NT2/D1 (cell line): ENCODE results near the gene UGT1A4.

Source experiments
- DNase-seq: peaks from one replicate; pipeline ENCODE4 v3.0.0-alpha.2; 2011; ENCODE audit warnings: low read depth, low spot score
- H3K27me3 ChIP-seq: 2 replicates; pipeline ENCODE4 v1.6.0; 2011; ENCODE audit warnings: mild to moderate bottlenecking; ENCODE audit not compliant: insufficient read length, insufficient read depth
- H3K36me3 ChIP-seq: 2 replicates; pipeline ENCODE4 v1.6.1; 2011; ENCODE audit warnings: mild to moderate bottlenecking, low read length, mixed read lengths; ENCODE audit not compliant: insufficient read depth, insufficient read length
- H3K4me1 ChIP-seq: 2 replicates; pipeline ENCODE4 v1.5.1; 2011; ENCODE audit not compliant: insufficient read depth, insufficient read length
- H3K4me3 ChIP-seq: 2 replicates; pipeline ENCODE4 v1.5.1; 2011; ENCODE audit warnings: low read depth; ENCODE audit not compliant: insufficient read length
- H3K9ac ChIP-seq: 2 replicates; pipeline ENCODE4 v1.6.0; 2011; ENCODE audit warnings: low read depth; ENCODE audit not compliant: insufficient read length
- H3K9me3 ChIP-seq: 2 replicates; pipeline ENCODE4 v1.5.1; 2011; ENCODE audit warnings: mild to moderate bottlenecking, low read length; ENCODE audit not compliant: insufficient read depth
- SUZ12 ChIP-seq: IDR thresholded peaks from 2 replicates; pipeline ENCODE4 v1.6.1; 2011; ENCODE audit not compliant: insufficient read length, insufficient read depth; ENCODE audit errors: extremely low read depth
- YY1 ChIP-seq: IDR thresholded peaks from 2 replicates; pipeline ENCODE4 v1.6.1; 2011; ENCODE audit not compliant: insufficient read length, insufficient read depth
- ZNF274 ChIP-seq: IDR thresholded peaks from 2 replicates; pipeline ENCODE4 v1.6.1; 2011; ENCODE audit warnings: mild to moderate bottlenecking, low read depth, low read length

UGT1A4 gene

GRCh38 chr2:233758849-233759248, 40.3 kb downstream of the UGT1A4 start:
- Histone ChIP-seq H3K4me3 (no peak overlapping the region), H3K9me3 (peaks cover 3% of the 10 kb centered on the region; the same call in 1 of the 2 replicates), H3K27me3 (no peaks in the 10 kb centered on the region), H3K4me1 (no peaks in the 10 kb centered on the region), H3K9ac (no peak overlapping the region), H3K36me3 (no peaks in the 10 kb centered on the region)
- DNase-seq = no peak
- TF ChIP-seq ZNF274 (no peak), SUZ12 (no peak)

- TF ChIP-seq ZNF274 (no peak), YY1 (no peak), SUZ12 (no peak)
- Histone ChIP-seq H3K4me3 (no peak within 1 kb of the TSS), H3K4me1 (no peaks in the 10 kb centered on the region), H3K27me3 (no peaks in the 10 kb centered on the region), H3K9ac (no peak within 1 kb of the TSS), H3K9me3 (peaks cover 1% of the 10 kb centered on the region; the same call in 1 of the 2 replicates), H3K36me3 (no peaks in the 10 kb centered on the region)
- DNase-seq = no peak
These were observed 41.5 kb downstream of the UGT1A4 start, which contains the start of gene UGT1A1 for GRCh38 chr2:233760043-233760442. Gene UGT1A1 (plus strand): TSS chr2:233760270. CDS start chr2:233760288, 18 bp downstream.

DNA sequence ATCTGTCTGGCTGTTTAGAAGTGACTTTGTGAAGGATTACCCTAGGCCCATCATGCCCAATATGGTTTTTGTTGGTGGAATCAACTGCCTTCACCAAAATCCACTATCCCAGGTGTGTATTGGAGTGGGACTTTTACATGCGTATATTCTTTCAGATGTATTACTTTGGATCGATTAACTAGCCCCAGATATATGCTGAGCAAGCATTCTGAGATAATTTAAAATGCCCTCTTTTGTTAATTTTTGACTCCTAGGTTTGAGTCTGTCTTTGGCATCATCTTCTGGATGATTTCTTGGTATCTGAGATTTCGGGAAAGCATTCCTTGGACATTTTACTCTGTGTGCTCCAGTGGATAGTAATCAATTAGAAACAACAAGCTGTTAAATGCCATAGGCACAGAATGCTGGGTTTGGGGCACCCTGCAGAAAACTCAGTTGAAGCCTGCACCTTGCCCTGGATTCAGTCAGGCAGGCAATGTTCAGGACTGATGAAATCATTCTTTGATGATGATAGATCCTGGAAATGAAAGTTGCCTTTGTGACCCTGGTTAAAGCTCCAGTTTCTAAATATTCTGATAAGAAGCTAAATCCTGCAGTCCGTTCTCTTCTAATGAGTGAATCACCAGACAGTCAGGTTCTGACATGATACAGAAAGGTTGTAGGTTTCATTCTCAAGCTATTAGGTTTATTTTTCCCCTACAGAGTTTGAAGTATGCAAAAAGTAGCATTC, 42.7 kb downstream of the UGT1A4 start:
- no peak for DNase-seq
- no peak for TF ChIP-seq YY1
- no peak for TF ChIP-seq SUZ12
- TF ChIP-seq ZNF274 = no peak
- no peaks in the 10 kb centered on the region for H3K9me3 ChIP-seq
- no peaks in the 10 kb centered on the region for H3K4me1 ChIP-seq
- H3K9ac ChIP-seq = no peak overlapping the region
- H3K36me3 ChIP-seq = no peaks in the 10 kb centered on the region
- H3K27me3 ChIP-seq = no peaks in the 10 kb centered on the region
- no peak overlapping the region for H3K4me3 ChIP-seq

- Histone ChIP-seq H3K4me3 (no peak overlapping the region), H3K27me3 (no peaks in the 10 kb centered on the region), H3K4me1 (no peaks in the 10 kb centered on the region), H3K9ac (no peak overlapping the region), H3K36me3 (no peaks in the 10 kb centered on the region), H3K9me3 (no peaks in the 10 kb centered on the region)
- TF ChIP-seq YY1 (no peak), SUZ12 (no peak), ZNF274 (no peak)
- DNase-seq = no peak
These were observed 45.7 kb downstream of the UGT1A4 start for GRCh38 chr2:233764264-233764663.

GRCh38 chr2:233764761-233765160, 46.2 kb downstream of the UGT1A4 start:
- no peak for DNase-seq
- Histone ChIP-seq H3K9ac (no peak overlapping the region), H3K27me3 (no peaks in the 10 kb centered on the region), H3K9me3 (no peaks in the 10 kb centered on the region), H3K4me1 (no peaks in the 10 kb centered on the region), H3K36me3 (no peaks in the 10 kb centered on the region), H3K4me3 (no peak overlapping the region)
- TF ChIP-seq YY1 (no peak), SUZ12 (no peak), ZNF274 (no peak)

- DNase-seq = no peak
- no peak overlapping the region for H3K4me3 ChIP-seq
- no peaks in the 10 kb centered on the region for H3K4me1 ChIP-seq
- no peaks in the 10 kb centered on the region for H3K36me3 ChIP-seq
- no peak overlapping the region for H3K9ac ChIP-seq
- TF ChIP-seq YY1 (no peak), SUZ12 (no peak), ZNF274 (no peak)
- no peaks in the 10 kb centered on the region for H3K9me3 ChIP-seq
- H3K27me3 ChIP-seq = no peaks in the 10 kb centered on the region
These were observed 47.9 kb downstream of the UGT1A4 start for GRCh38 chr2:233766416-233766815.

GRCh38 chr2:233768076-233768475, 49.5 kb downstream of the UGT1A4 start:
- H3K9me3 ChIP-seq = no peaks in the 10 kb centered on the region
- TF ChIP-seq SUZ12 (no peak), YY1 (no peak), ZNF274 (no peak)
- H3K4me1 ChIP-seq = no peaks in the 10 kb centered on the region
- H3K4me3 ChIP-seq = no peak overlapping the region
- H3K9ac ChIP-seq = no peak overlapping the region
- DNase-seq = peak; percentile 13
- H3K36me3 ChIP-seq = no peaks in the 10 kb centered on the region
- H3K27me3 ChIP-seq = no peaks in the 10 kb centered on the region

DNA sequence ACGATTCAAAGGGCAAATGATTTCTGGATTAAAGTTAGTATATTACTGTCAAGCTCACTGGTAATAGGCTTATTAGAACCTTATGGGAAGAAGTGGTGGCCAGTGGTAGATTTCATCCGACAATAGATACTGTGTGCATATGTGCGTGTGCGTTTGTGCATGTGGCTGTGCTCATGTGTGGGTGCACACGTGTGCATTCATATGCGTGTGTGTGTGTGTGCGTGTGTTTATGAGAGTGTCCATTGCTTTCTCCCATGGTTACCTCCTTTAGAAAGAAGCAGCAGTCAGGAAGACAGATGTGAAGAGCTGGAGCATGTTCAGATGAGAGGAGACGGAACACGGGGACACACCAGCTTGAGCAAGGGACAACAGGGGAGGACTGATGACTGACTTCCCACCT, 50.7 kb downstream of the UGT1A4 start:
- DNase-seq = no peak
- no peak overlapping the region for H3K9ac ChIP-seq
- no peaks in the 10 kb centered on the region for H3K9me3 ChIP-seq
- TF ChIP-seq ZNF274 (no peak), SUZ12 (no peak), YY1 (no peak)
- no peaks in the 10 kb centered on the region for H3K27me3 ChIP-seq
- no peaks in the 10 kb centered on the region for H3K4me1 ChIP-seq
- H3K36me3 ChIP-seq = no peaks in the 10 kb centered on the region
- no peak overlapping the region for H3K4me3 ChIP-seq
